ENCODE results near the gene OCEL1. TPM values are rescaled to one million over a fixed set of nuclear protein-coding genes. Genes with fewer than 3 reads are reported as not detected.

Gene OCEL1
- total and polyA plus RNA-seq, 2 of the 13 experiments (the other 11 are each of a cell fraction or from before 2014, with no cell fraction given) = 10.6 to 17.2 TPM

DNA sequence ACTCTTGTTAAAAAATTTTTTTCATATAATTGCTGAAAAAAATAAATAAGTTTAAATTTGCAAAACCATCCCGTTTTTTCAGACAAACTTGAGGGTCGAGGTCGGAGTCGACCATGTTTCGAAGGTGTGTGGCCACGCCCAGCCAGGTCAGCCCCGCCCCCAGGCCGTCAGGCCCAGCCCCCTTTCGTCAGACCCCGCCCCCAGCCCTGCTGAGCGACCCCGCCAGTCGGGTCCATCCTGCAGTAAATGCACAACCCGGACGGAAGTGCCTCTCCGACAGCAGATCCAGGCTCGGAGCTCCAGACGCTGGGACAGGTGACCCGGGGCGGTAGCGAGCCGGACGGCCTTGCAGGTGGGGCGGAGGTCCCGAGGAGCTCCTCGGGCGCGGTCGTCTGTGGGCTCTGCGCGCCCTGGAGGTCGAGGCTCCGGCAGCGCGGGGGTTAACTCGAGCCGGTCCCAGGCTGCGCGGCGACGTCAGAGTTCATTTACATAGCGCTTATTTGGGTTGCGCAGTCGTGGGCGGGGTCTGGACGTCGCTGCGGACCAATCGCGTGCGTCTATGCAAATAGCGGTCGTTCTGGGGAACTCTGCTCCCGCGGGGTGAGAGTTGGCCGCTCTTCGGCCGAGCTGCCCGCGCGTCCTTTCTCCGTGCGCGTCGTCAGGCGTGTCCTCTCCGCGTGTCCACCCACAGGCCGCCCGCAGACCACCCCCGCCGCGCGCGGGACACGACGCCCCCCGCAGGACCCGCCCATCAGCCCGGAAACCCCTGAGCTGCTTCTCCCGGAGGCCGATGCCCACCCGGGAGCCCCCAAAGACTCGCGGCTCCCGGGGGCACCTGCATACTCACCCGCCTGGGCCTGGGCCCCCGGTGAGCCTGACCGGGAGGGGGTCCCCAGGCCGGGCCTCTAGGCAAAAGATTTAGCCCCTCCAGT, at the start of gene OCEL1 (continued):
- TF ChIP-seq, protein P1, sequence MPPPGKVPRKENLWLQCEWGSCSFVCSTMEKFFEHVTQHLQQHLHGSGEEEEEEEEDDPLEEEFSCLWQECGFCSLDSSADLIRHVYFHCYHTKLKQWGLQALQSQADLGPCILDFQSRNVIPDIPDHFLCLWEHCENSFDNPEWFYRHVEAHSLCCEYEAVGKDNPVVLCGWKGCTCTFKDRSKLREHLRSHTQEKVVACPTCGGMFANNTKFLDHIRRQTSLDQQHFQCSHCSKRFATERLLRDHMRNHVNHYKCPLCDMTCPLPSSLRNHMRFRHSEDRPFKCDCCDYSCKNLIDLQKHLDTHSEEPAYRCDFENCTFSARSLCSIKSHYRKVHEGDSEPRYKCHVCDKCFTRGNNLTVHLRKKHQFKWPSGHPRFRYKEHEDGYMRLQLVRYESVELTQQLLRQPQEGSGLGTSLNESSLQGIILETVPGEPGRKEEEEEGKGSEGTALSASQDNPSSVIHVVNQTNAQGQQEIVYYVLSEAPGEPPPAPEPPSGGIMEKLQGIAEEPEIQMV (CRISPR knock-in tag; IDR thresholded peaks at IDR 0.05; ENCODE audit: low read depth) = no peak
- TF ChIP-seq, protein P2, sequence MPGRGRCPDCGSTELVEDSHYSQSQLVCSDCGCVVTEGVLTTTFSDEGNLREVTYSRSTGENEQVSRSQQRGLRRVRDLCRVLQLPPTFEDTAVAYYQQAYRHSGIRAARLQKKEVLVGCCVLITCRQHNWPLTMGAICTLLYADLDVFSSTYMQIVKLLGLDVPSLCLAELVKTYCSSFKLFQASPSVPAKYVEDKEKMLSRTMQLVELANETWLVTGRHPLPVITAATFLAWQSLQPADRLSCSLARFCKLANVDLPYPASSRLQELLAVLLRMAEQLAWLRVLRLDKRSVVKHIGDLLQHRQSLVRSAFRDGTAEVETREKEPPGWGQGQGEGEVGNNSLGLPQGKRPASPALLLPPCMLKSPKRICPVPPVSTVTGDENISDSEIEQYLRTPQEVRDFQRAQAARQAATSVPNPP (CRISPR knock-in tag; IDR thresholded peaks at IDR 0.05) = no peak
- peak; percentile 83 for TF ChIP-seq SPEN (CRISPR knock-in tag; IDR thresholded peaks at IDR 0.05; ENCODE audit: low read depth)
- TF ChIP-seq FOSL2 (CRISPR knock-in tag; IDR thresholded peaks at IDR 0.05) = no peak; the same call in 1 of the 2 replicates
- TF ChIP-seq ZNF558 (CRISPR knock-in tag; IDR thresholded peaks at IDR 0.05; ENCODE audit: borderline replicate concordance) = peak; percentile 81; the same call in 1 of the 2 replicates
- TF ChIP-seq, protein P3, sequence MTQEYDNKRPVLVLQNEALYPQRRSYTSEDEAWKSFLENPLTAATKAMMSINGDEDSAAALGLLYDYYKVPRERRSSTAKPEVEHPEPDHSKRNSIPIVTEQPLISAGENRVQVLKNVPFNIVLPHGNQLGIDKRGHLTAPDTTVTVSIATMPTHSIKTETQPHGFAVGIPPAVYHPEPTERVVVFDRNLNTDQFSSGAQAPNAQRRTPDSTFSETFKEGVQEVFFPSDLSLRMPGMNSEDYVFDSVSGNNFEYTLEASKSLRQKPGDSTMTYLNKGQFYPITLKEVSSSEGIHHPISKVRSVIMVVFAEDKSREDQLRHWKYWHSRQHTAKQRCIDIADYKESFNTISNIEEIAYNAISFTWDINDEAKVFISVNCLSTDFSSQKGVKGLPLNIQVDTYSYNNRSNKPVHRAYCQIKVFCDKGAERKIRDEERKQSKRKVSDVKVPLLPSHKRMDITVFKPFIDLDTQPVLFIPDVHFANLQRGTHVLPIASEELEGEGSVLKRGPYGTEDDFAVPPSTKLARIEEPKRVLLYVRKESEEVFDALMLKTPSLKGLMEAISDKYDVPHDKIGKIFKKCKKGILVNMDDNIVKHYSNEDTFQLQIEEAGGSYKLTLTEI (CRISPR knock-in tag; conservative IDR thresholded peaks at IDR 0.05) = no peak
- peak; percentile 80 for TF ChIP-seq HOXA3 (CRISPR knock-in tag; IDR thresholded peaks at IDR 0.05)
- no peak for TF ChIP-seq NFIC (IDR thresholded peaks at IDR 0.05; ENCODE audit: low read length)
- TF ChIP-seq ZNF256 (CRISPR knock-in tag; conservative IDR thresholded peaks at IDR 0.05) = no peak
- TF ChIP-seq, protein P4, sequence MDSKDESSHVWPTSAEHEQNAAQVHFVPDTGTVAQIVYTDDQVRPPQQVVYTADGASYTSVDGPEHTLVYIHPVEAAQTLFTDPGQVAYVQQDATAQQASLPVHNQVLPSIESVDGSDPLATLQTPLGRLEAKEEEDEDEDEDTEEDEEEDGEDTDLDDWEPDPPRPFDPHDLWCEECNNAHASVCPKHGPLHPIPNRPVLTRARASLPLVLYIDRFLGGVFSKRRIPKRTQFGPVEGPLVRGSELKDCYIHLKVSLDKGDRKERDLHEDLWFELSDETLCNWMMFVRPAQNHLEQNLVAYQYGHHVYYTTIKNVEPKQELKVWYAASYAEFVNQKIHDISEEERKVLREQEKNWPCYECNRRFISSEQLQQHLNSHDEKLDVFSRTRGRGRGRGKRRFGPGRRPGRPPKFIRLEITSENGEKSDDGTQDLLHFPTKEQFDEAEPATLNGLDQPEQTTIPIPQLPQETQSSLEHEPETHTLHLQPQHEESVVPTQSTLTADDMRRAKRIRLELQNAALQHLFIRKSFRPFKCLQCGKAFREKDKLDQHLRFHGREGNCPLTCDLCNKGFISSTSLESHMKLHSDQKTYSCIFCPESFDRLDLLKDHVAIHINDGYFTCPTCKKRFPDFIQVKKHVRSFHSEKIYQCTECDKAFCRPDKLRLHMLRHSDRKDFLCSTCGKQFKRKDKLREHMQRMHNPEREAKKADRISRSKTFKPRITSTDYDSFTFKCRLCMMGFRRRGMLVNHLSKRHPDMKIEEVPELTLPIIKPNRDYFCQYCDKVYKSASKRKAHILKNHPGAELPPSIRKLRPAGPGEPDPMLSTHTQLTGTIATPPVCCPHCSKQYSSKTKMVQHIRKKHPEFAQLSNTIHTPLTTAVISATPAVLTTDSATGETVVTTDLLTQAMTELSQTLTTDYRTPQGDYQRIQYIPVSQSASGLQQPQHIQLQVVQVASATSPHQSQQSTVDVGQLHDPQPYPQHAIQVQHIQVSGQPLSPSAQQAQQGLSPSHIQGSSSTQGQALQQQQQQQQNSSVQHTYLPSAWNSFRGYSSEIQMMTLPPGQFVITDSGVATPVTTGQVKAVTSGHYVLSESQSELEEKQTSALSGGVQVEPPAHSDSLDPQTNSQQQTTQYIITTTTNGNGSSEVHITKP (CRISPR knock-in tag; IDR thresholded peaks at IDR 0.05; ENCODE audit: low read depth) = peak; percentile 88
- no peak for TF ChIP-seq ZNF30 (CRISPR knock-in tag; IDR thresholded peaks at IDR 0.05)
- TF ChIP-seq ZNF614 (CRISPR knock-in tag; IDR thresholded peaks at IDR 0.05; ENCODE audit: borderline replicate concordance) = 0 out of 2 replicates have a peak, but pooled peaks have one; percentile 19
- TF ChIP-seq, protein P5, sequence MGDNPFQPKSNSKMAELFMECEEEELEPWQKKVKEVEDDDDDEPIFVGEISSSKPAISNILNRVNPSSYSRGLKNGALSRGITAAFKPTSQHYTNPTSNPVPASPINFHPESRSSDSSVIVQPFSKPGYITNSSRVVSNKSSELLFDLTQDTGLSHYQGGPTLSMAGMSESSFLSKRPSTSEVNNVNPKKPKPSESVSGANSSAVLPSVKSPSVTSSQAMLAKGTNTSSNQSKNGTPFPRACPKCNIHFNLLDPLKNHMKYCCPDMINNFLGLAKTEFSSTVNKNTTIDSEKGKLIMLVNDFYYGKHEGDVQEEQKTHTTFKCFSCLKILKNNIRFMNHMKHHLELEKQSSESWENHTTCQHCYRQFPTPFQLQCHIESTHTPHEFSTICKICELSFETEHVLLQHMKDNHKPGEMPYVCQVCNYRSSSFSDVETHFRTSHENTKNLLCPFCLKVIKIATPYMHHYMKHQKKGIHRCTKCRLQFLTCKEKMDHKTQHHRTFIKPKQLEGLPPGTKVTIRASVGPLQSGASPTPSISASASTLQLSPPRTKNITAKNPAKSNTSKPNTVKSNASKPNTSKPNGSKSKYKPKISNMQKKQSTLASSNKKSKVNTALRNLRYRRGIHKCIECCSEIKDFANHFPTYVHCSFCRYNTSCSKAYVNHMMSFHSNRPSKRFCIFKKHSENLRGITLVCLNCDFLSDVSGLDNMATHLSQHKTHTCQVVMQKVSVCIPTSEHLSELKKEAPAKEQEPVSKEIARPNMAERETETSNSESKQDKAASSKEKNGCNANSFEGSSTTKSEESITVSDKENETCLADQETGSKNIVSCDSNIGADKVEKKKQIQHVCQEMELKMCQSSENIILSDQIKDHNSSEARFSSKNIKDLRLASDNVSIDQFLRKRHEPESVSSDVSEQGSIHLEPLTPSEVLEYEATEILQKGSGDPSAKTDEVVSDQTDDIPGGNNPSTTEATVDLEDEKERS (CRISPR knock-in tag; IDR thresholded peaks at IDR 0.05) = peak; percentile 54; the same call in 1 of the 2 replicates
- TF ChIP-seq ATM (IDR thresholded peaks at IDR 0.05; ENCODE audit: borderline replicate concordance) = no peak
- TF ChIP-seq SRF (IDR thresholded peaks at IDR 0.05; ENCODE audit: low read depth, low read length) = peak; percentile 77
- TF ChIP-seq ZNF619 (CRISPR knock-in tag; IDR thresholded peaks at IDR 0.05) = no peak
- TF ChIP-seq MTA1 (CRISPR knock-in tag; IDR thresholded peaks at IDR 0.05; ENCODE audit: borderline replicate concordance) = peak; percentile 15; the same call in 1 of the 2 replicates

All from HepG2 (cell line).